ENCODE measurements around the gene LNP1. TPM values are rescaled to one million over a fixed set of nuclear protein-coding genes. Genes with fewer than 3 reads are reported as not detected.
"Not testable (repeated sequence)": the region's sequence is repeated elsewhere in the genome, so short reads cannot be mapped to it uniquely, and the experiment has no call there.

LNP1 gene
- total and polyA plus RNA-seq, 2 donors from 2014 or later: 1.7 to 4.4 TPM

- Histone ChIP-seq H3K9ac (ENCODE audit: low read length in 3 of 3) (no peak overlapping the region), H3K27ac (ENCODE audit: low read depth in 2 of 2, low read length in 2 of 2) (no peak overlapping the region), H3K4me1 (ENCODE audit: control insufficient read depth in 2 of 3, insufficient read depth in 2 of 3, low read depth in 1 of 3, low read length in 3 of 3) (no peaks in the 10 kb centered on the region), H3K9me3 (ENCODE audit: control insufficient read depth in 2 of 3, insufficient read depth in 1 of 3, low read length in 3 of 3) (no peaks in the 10 kb centered on the region), H3K27me3 (ENCODE audit: control insufficient read depth, insufficient read depth, low read length) (no peaks in the 10 kb centered on the region), H3K4me3 (ENCODE audit: low read length in 3 of 3) (no peak overlapping the region), H3K36me3 (ENCODE audit: control insufficient read depth in 2 of 3, insufficient read depth in 3 of 3, low read length in 3 of 3) (no peaks in the 10 kb centered on the region)
- FAIRE-seq: no peak
- intact Hi-C loops (cut with DNase I): no loop called here
- DNase-seq: no peak
- TF ChIP-seq, protein P1, sequence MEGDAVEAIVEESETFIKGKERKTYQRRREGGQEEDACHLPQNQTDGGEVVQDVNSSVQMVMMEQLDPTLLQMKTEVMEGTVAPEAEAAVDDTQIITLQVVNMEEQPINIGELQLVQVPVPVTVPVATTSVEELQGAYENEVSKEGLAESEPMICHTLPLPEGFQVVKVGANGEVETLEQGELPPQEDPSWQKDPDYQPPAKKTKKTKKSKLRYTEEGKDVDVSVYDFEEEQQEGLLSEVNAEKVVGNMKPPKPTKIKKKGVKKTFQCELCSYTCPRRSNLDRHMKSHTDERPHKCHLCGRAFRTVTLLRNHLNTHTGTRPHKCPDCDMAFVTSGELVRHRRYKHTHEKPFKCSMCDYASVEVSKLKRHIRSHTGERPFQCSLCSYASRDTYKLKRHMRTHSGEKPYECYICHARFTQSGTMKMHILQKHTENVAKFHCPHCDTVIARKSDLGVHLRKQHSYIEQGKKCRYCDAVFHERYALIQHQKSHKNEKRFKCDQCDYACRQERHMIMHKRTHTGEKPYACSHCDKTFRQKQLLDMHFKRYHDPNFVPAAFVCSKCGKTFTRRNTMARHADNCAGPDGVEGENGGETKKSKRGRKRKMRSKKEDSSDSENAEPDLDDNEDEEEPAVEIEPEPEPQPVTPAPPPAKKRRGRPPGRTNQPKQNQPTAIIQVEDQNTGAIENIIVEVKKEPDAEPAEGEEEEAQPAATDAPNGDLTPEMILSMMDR (IDR thresholded peaks at IDR 0.05; ENCODE audit: borderline replicate concordance, extremely low read depth, insufficient read depth): no peak
Measured at GRCh38 chr3:100443690-100444089, 42.4 kb downstream of the LNP1 start.

DNA sequence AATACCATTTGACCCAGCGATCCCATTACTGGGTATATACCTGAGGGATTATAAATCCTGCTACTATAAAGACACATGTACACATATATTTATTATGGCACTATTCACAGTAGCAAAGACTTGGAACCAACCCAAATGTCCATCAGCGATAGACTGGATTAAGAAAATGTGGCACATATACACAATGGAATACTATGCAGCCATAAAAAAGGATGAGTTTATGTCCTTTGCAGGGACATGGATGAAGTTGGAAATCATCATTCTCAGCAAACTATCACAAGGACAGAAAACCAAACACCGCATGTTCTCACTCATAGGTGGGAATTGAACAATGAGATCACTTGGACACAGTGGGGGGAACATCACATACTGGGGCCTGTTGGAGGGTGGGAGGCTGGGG, 45.7 kb downstream of the LNP1 start:
- H3K4me3 ChIP-seq (ENCODE audit: low read length in 3 of 3); H3K9ac ChIP-seq (ENCODE audit: low read length in 3 of 3); H3K4me1 ChIP-seq (ENCODE audit: control insufficient read depth in 2 of 3, insufficient read depth in 2 of 3, low read depth in 1 of 3, low read length in 3 of 3); H3K27me3 ChIP-seq (ENCODE audit: control insufficient read depth, insufficient read depth, low read length); FAIRE-seq; H3K9me3 ChIP-seq (ENCODE audit: control insufficient read depth in 2 of 3, insufficient read depth in 1 of 3, low read length in 3 of 3); H3K36me3 ChIP-seq (ENCODE audit: control insufficient read depth in 2 of 3, insufficient read depth in 3 of 3, low read length in 3 of 3); DNase-seq; intact Hi-C loops (cut with DNase I); H3K27ac ChIP-seq (ENCODE audit: low read depth in 2 of 2, low read length in 2 of 2): not testable (repeated sequence)

GRCh38 chr3:100448079-100448478, 46.7 kb downstream of the LNP1 start:
- no peak overlapping the region for H3K4me3 ChIP-seq (ENCODE audit: low read length in 3 of 3)
- no peak overlapping the region for H3K27ac ChIP-seq (ENCODE audit: low read depth in 2 of 2, low read length in 2 of 2)
- no peaks in the 10 kb centered on the region for H3K36me3 ChIP-seq (ENCODE audit: control insufficient read depth in 2 of 3, insufficient read depth in 3 of 3, low read length in 3 of 3)
- DNase-seq: no peak
- no peaks in the 10 kb centered on the region for H3K4me1 ChIP-seq (ENCODE audit: control insufficient read depth in 2 of 3, insufficient read depth in 2 of 3, low read depth in 1 of 3, low read length in 3 of 3)
- TF ChIP-seq, protein P1 (IDR thresholded peaks at IDR 0.05; ENCODE audit: borderline replicate concordance, extremely low read depth, insufficient read depth): no peak
- H3K27me3 ChIP-seq (ENCODE audit: control insufficient read depth, insufficient read depth, low read length): no peaks in the 10 kb centered on the region
- H3K9me3 ChIP-seq (ENCODE audit: control insufficient read depth in 2 of 3, insufficient read depth in 1 of 3, low read length in 3 of 3): no peaks in the 10 kb centered on the region
- peak; percentile 52 for FAIRE-seq
- intact Hi-C loops (cut with DNase I): no loop called here
- no peak overlapping the region for H3K9ac ChIP-seq (ENCODE audit: low read length in 3 of 3)

DNA sequence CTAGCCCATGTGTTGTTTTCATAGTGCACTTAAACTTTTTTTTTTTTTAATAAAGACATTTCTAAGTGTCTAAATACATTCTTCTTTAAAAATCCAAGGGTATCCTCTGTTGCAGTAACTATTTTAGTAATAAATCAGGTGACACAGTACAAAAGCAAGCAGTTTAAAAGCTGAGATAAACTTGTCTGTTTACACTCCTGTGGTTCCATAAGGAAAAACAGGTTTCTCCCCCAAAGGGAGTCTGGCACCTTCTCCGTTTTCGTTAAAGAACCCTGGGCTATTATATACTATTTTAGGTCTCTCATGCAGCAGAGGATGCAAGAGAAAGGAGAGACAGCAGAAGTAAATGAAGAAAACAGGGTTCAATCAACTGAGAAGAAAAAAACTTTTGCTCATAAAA, 47.9 kb downstream of the LNP1 start:
- Histone ChIP-seq H3K9ac (ENCODE audit: low read length in 3 of 3) (no peak overlapping the region), H3K36me3 (ENCODE audit: control insufficient read depth in 2 of 3, insufficient read depth in 3 of 3, low read length in 3 of 3) (no peaks in the 10 kb centered on the region), H3K4me1 (ENCODE audit: control insufficient read depth in 2 of 3, insufficient read depth in 2 of 3, low read depth in 1 of 3, low read length in 3 of 3) (no peaks in the 10 kb centered on the region), H3K4me3 (ENCODE audit: low read length in 3 of 3) (no peak overlapping the region), H3K27me3 (ENCODE audit: control insufficient read depth, insufficient read depth, low read length) (no peaks in the 10 kb centered on the region), H3K27ac (ENCODE audit: low read depth in 2 of 2, low read length in 2 of 2) (no peak overlapping the region), H3K9me3 (ENCODE audit: control insufficient read depth in 2 of 3, insufficient read depth in 1 of 3, low read length in 3 of 3) (no peaks in the 10 kb centered on the region)
- DNase-seq (no peak), FAIRE-seq (no peak)
- intact Hi-C loops (cut with DNase I): no loop called here
- TF ChIP-seq, protein P1 (IDR thresholded peaks at IDR 0.05; ENCODE audit: borderline replicate concordance, extremely low read depth, insufficient read depth): no peak

All from kidney (tissue), 14 donors.